Measurements from ENCODE around the gene ALDOB. TPM values are rescaled to one million over a fixed set of nuclear protein-coding genes. Genes with fewer than 3 reads are reported as not detected.

The ALDOB gene
- total and polyA plus RNA-seq, 2 of the 8 experiments (the other 6 are each of a cell fraction or from before 2014, with no cell fraction given): not detected

DNA sequence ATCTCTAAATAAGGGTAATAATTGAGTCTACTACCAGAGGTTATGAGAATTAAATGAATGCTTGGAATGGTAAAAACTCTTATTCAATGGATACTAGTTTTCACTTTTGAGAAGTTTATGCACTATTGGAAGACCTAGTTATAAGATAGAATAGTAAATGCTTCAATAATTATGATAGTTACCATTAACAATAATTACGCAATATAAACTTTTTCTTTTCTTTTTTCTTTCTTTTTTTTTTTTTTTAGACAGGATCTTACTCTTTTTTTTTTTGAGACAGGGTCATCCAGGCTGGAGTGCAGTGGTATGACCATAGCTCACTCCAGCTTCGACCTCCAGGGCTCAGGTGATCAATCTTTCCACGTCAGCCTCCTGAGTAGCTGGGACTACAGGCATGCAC is 6.7 kb downstream of the ALDOB start:
- H2AK5ac ChIP-seq (ENCODE audit: low read depth, low read length): no peak overlapping the region
- H3K27me3 ChIP-seq (replicated peaks in 1 of 4; ENCODE audit: control insufficient read depth in 3 of 4, extremely low read depth in 1 of 4, insufficient read depth in 3 of 4, low read length in 3 of 4): no peaks in the 10 kb centered on the region
- no peak overlapping the region for H3K18ac ChIP-seq (ENCODE audit: extremely low read depth, low read length)
- H3K9ac ChIP-seq (replicated peaks in 1 of 4; ENCODE audit: extremely low read depth in 1 of 4, low read depth in 3 of 4, low read length in 3 of 4): no peak overlapping the region
- DNase-seq (ENCODE audit: low read depth in 1 of 2, low spot score in 2 of 2) (no peak), FAIRE-seq (no peak)
- WGBS, 2 experiments (ENCODE audit: extremely low coverage in 1 of 2, insufficient coverage in 1 of 2, insufficient read length in 1 of 2, insufficient replicate concordance in 2 of 2, low coverage in 1 of 2, low lambda C conversion rate in 2 of 2, missing lambda C conversion rate in 1 of 2): 82% methylated on average over 3 of the region's 3 CpGs; no CpG with 5 or more reads in 1 of the 2 experiments
- H4K5ac ChIP-seq (ENCODE audit: insufficient read length, low read depth, low read length): no peak overlapping the region
- H3K23ac ChIP-seq (ENCODE audit: insufficient read length): no peak overlapping the region
- ChIA-PET POLR2A (ENCODE audit: partially characterized antibody) (interaction anchor here (1.9 kb wide), 1 partner anchor 10 kb away, joined by 6 read pairs; no protein-coding TSS in a partner anchor), CTCF (ENCODE audit: partially characterized antibody) (interaction anchor here (0.6 to 2.1 kb wide), 3 partner anchors 9 to 30 kb away, joined by 3 to 7 read pairs (median 3); no protein-coding TSS in a partner anchor)
- no peak overlapping the region for H3K56ac ChIP-seq (replicated peaks; ENCODE audit: insufficient read length, low read depth, low read length)
- no peak overlapping the region for H4K8ac ChIP-seq (ENCODE audit: extremely low read depth, insufficient read depth, low read length)
- no peaks in the 10 kb centered on the region for H3K4me1 ChIP-seq (replicated peaks in 1 of 4; ENCODE audit: control insufficient read depth in 3 of 4, insufficient read depth in 4 of 4, low read length in 3 of 4)
- no peak overlapping the region for H3K4ac ChIP-seq (replicated peaks; ENCODE audit: insufficient read length, low read depth, low read length)
- H3K9me3 ChIP-seq (ENCODE audit: insufficient read depth in 2 of 2, low read depth in 1 of 2, low read length in 1 of 2): no peaks in the 10 kb centered on the region
- H4K20me1 ChIP-seq (replicated peaks in 1 of 2; ENCODE audit: control insufficient read depth in 1 of 2, insufficient read depth in 2 of 2, low read length in 2 of 2): no peaks in the 10 kb centered on the region
- H3K4me2 ChIP-seq (ENCODE audit: insufficient read depth in 1 of 2, low read depth in 2 of 2, low read length in 2 of 2): no peak overlapping the region
- H2BK20ac ChIP-seq (ENCODE audit: low read length): no peak overlapping the region
- no peak overlapping the region for H3K4me3 ChIP-seq (ENCODE audit: extremely low read depth in 1 of 4, insufficient read depth in 2 of 4, low read depth in 3 of 4, low read length in 4 of 4)
- no peak overlapping the region for H4K91ac ChIP-seq (replicated peaks; ENCODE audit: insufficient read length, low read length)
- H3K79me2 ChIP-seq (ENCODE audit: control insufficient read depth in 1 of 2, insufficient read depth in 2 of 2, low read length in 2 of 2): no peaks in the 10 kb centered on the region
- H2AFZ ChIP-seq (ENCODE audit: low read length): no peak overlapping the region
- no peak overlapping the region for H2BK120ac ChIP-seq (replicated peaks; ENCODE audit: low read depth, low read length)
- H2BK5ac ChIP-seq (ENCODE audit: low read depth, low read length): no peak overlapping the region
- no peak overlapping the region for H3K14ac ChIP-seq (ENCODE audit: insufficient read length)
- H2BK12ac ChIP-seq (ENCODE audit: low read depth, low read length): no peak overlapping the region
- H2BK15ac ChIP-seq (ENCODE audit: low read length): no peak overlapping the region
- H3K79me1 ChIP-seq (ENCODE audit: low read depth, low read length): no peaks in the 10 kb centered on the region
- no peak overlapping the region for H3K27ac ChIP-seq (ENCODE audit: low read depth, low read length)
- no peaks in the 10 kb centered on the region for H3K36me3 ChIP-seq (ENCODE audit: control insufficient read depth in 2 of 4, insufficient read depth in 4 of 4, low read length in 3 of 4)
- H3K23me2 ChIP-seq (ENCODE audit: low read depth, low read length): no peaks in the 10 kb centered on the region
- TF ChIP-seq TCF12 (IDR thresholded peaks at IDR 0.05; ENCODE audit: low read depth, low read length) (no peak), HDAC6 (IDR thresholded peaks at IDR 0.05; ENCODE audit: low read depth, low read length) (no peak), CTBP2 (IDR thresholded peaks at IDR 0.05; ENCODE audit: borderline replicate concordance, insufficient read depth, insufficient read length, low read length) (no peak), RXRA (IDR thresholded peaks at IDR 0.05; ENCODE audit: insufficient read depth, low read depth, low read length) (no peak), KDM1A (IDR thresholded peaks at IDR 0.05; ENCODE audit: borderline replicate concordance, low read length) (no peak), TEAD4 (IDR thresholded peaks at IDR 0.05; ENCODE audit: low read depth, low read length) (no peak), EGR1 (IDR thresholded peaks at IDR 0.05; ENCODE audit: borderline replicate concordance, low read depth, low read length) (no peak), CREB1 (IDR thresholded peaks at IDR 0.05) (no peak), MAFK (IDR thresholded peaks at IDR 0.05; ENCODE audit: low read depth, low read length) (no peak), CBX8 (IDR thresholded peaks at IDR 0.05; ENCODE audit: borderline replicate concordance, low read depth, low read length) (no peak), GABPA (IDR thresholded peaks at IDR 0.05; ENCODE audit: borderline replicate concordance, insufficient read depth, low read length) (no peak)
- TF ChIP-seq, protein P1, sequence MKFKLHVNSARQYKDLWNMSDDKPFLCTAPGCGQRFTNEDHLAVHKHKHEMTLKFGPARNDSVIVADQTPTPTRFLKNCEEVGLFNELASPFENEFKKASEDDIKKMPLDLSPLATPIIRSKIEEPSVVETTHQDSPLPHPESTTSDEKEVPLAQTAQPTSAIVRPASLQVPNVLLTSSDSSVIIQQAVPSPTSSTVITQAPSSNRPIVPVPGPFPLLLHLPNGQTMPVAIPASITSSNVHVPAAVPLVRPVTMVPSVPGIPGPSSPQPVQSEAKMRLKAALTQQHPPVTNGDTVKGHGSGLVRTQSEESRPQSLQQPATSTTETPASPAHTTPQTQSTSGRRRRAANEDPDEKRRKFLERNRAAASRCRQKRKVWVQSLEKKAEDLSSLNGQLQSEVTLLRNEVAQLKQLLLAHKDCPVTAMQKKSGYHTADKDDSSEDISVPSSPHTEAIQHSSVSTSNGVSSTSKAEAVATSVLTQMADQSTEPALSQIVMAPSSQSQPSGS (IDR thresholded peaks at IDR 0.05; ENCODE audit: low read length): no peak
- TF ChIP-seq, protein P2, sequence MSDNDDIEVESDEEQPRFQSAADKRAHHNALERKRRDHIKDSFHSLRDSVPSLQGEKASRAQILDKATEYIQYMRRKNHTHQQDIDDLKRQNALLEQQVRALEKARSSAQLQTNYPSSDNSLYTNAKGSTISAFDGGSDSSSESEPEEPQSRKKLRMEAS (IDR thresholded peaks at IDR 0.05): no peak
